Right atrium auricular region (tissue), 2 donors: ENCODE data around the gene ANKRD13D. TPM values are rescaled to one million over a fixed set of nuclear protein-coding genes. Genes with fewer than 3 reads are reported as not detected.
A peak's percentile ranks its signal among the peaks of the same experiment; 100 is the strongest.

Experiments used
- DNase-seq: peaks from one replicate; pipeline ENCODE4 v3.0.0-alpha.2; 2019; ENCODE audit warnings: low spot score
- H3K27ac ChIP-seq, 2 donors: fragments of 200-600 bp; sonication (generic); 1 replicate in 1 of 2; 2 replicates in 1 of 2; pipeline ENCODE4 v1.5.1; 2016 to 2019
- H3K27me3 ChIP-seq, 2 donors: fragments of 200-600 bp; sonication (generic); one replicate each; pipeline versions ENCODE4 v1.5.1 to v1.6.0; 2017 to 2019
- H3K36me3 ChIP-seq: fragments of 200-600 bp; sonication (generic); one replicate; pipeline ENCODE4 v1.5.1; 2016
- H3K4me1 ChIP-seq, 2 donors: fragments of 200-600 bp; sonication (generic); one replicate each; pipeline versions ENCODE4 v1.5.1 to v1.6.0; 2017 to 2019
- H3K4me3 ChIP-seq, 2 donors: fragments of 200-600 bp; sonication (generic); 1 replicate in 1 of 2; 2 replicates in 1 of 2; pipeline ENCODE4 v1.5.1; 2017 to 2019; ENCODE audit warnings: mild to moderate bottlenecking in 1 of 2, moderate library complexity in 1 of 2
- H3K9me3 ChIP-seq, 2 donors: fragments of 200-600 bp; sonication (generic); one replicate each; pipeline ENCODE4 v1.5.1; 2019
- CTCF ChIP-seq, 2 donors: fragments of 200-600 bp; sonication (generic); IDR thresholded peaks; one replicate each; pipeline ENCODE4 v1.5.1; 2019; ENCODE audit warnings: antibody characterized with exemption in 2 of 2
- total RNA-seq, 2 donors: library from RNA; depleted of rRNA; stranded (reverse); fragments of >200 nt; gene quantifications; one replicate each; pipeline ENCODE4 v1.1.0, GENCODE V29; 2016

Gene ANKRD13D
- total RNA-seq, 2 donors from 2014 or later: 14.1 to 14.9 TPM

- no peak overlapping the region for H3K27ac ChIP-seq
These were observed 36.3 kb upstream of the ANKRD13D start for GRCh38 chr11:67252831-67253239.

GRCh38 chr11:67253872-67254624 lies 35.1 kb upstream of the ANKRD13D start:
- Histone ChIP-seq H3K36me3 (peaks cover 75% of the 10 kb centered on the region), H3K27me3 (no peaks in the 10 kb centered on the region)

More at GRCh38 chr11:67252831-67253239, 36.3 kb upstream of the ANKRD13D start:
- Histone ChIP-seq H3K36me3 (peaks cover 87% of the 10 kb centered on the region), H3K4me3 (no peak overlapping the region), H3K27me3 (no peaks in the 10 kb centered on the region), H3K4me1 (peaks cover 0 to 11% of the 10 kb centered on the region in 2 donors), H3K9me3 (no peaks in the 10 kb centered on the region)
- no peak for DNase-seq
- peak in 1 of 2 donors; percentile 36 for TF ChIP-seq CTCF (IDR thresholded peaks at IDR 0.05)

GRCh38 chr11:67254798-67255197 lies 34.3 kb upstream of the ANKRD13D start:
- no peak for DNase-seq
- H3K27me3 ChIP-seq: no peaks in the 10 kb centered on the region
- H3K36me3 ChIP-seq: peaks cover 67% of the 10 kb centered on the region
- no peak overlapping the region for H3K27ac ChIP-seq
- no peaks in the 10 kb centered on the region for H3K4me1 ChIP-seq
- H3K4me3 ChIP-seq: no peak overlapping the region
- no peak for TF ChIP-seq CTCF (IDR thresholded peaks at IDR 0.05)
- no peaks in the 10 kb centered on the region for H3K9me3 ChIP-seq

More at GRCh38 chr11:67253872-67254624, 35.1 kb upstream of the ANKRD13D start:
- TF ChIP-seq CTCF (IDR thresholded peaks at IDR 0.05): no peak
- no peaks in the 10 kb centered on the region for H3K9me3 ChIP-seq
- no peaks in the 10 kb centered on the region for H3K4me1 ChIP-seq
- H3K4me3 ChIP-seq: no peak overlapping the region
- no peak overlapping the region for H3K27ac ChIP-seq
- DNase-seq: no peak

GRCh38 chr11:67255353-67255752 lies 33.8 kb upstream of the ANKRD13D start:
- Histone ChIP-seq H3K9me3 (no peaks in the 10 kb centered on the region), H3K4me1 (no peaks in the 10 kb centered on the region), H3K36me3 (peaks cover 62% of the 10 kb centered on the region), H3K27me3 (no peaks in the 10 kb centered on the region), H3K27ac (no peak overlapping the region), H3K4me3 (no peak overlapping the region)
- no peak for DNase-seq
- TF ChIP-seq CTCF (IDR thresholded peaks at IDR 0.05): no peak

GRCh38 chr11:67255864-67256263 lies 33.2 kb upstream of the ANKRD13D start:
- no peak for DNase-seq
- peaks cover 0 to under 1% of the 10 kb centered on the region in 2 donors for H3K4me1 ChIP-seq
- no peaks in the 10 kb centered on the region for H3K27me3 ChIP-seq
- no peak overlapping the region for H3K4me3 ChIP-seq
- H3K36me3 ChIP-seq: peaks cover 57% of the 10 kb centered on the region
- H3K9me3 ChIP-seq: no peaks in the 10 kb centered on the region
- no peak overlapping the region for H3K27ac ChIP-seq
- no peak for TF ChIP-seq CTCF (IDR thresholded peaks at IDR 0.05)
